Measurements from ENCODE around the gene DOC2B. TPM values are rescaled to one million over a fixed set of nuclear protein-coding genes. Genes with fewer than 3 reads are reported as not detected.

The DOC2B gene
- total RNA-seq, 1 donor, result 0.10 TPM

DNA sequence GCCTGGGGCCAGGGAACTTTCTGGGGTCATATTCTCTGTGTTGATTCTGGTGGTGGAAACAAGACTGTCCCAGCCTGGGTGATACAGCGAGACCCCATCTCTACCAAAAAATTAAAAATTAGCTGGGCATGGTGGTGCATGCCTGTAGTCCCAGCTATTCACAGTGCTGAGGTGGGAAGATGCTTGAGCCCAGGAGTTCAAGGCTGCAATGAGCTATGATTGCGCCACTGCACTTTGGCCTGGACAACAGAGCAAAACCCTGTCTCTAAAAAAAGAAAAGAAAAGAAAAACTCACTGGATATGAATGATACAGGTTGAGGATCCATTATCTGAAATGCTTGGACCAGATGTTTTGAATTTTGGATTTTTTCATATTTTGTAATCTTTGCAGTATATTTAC, 30.4 kb downstream of the DOC2B start:
- no peaks in the 10 kb centered on the region for H3K4me1 ChIP-seq (ENCODE audit: insufficient read depth, low read length)
- no peak overlapping the region for H3K4me3 ChIP-seq (ENCODE audit: low read length)
- H3K9me3 ChIP-seq (ENCODE audit: low read depth, low read length), result no peaks in the 10 kb centered on the region
- H3K27me3 ChIP-seq (ENCODE audit: insufficient read depth, low read length), result no peaks in the 10 kb centered on the region

DNA sequence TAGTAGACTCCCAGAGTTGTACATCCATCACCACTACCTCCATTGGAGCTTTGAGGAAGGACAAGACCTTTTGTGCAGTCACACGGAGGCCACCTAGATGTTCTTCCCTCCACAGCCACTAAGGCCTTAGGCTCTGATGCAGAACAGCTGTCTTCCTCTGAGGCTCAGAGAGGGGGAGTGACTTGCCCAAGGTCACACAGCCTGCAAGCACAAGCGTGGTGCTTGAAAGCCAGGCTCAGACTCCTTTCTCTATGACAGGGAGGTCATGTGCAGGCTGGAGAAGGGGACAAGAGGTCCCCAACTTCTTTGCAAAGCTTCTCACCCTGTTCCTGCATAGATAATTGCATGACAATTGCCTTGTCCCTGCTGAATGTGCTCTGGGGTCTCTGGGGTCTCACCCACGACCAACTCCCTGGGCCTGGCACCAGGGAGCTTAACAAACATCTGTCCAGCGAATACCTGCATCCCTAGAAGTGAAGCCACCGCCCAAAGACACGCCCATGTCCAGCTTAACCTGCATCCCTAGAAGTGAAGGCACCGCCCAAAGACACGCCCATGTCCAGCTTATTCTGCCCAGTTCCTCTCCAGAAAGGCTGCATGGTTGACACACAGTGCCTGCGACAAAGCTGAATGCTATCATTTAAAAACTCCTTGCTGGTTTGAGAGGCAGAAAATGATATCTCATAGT, 31.4 kb downstream of the DOC2B start:
- Histone ChIP-seq H3K4me1 (ENCODE audit: insufficient read depth, low read length) (no peaks in the 10 kb centered on the region), H3K27me3 (ENCODE audit: insufficient read depth, low read length) (no peaks in the 10 kb centered on the region), H3K4me3 (ENCODE audit: low read length) (no peak overlapping the region), H3K9me3 (ENCODE audit: low read depth, low read length) (no peaks in the 10 kb centered on the region)

GRCh38 chr17:149231-149630, 32.2 kb downstream of the DOC2B start:
- H3K27me3 ChIP-seq (ENCODE audit: insufficient read depth, low read length), result no peaks in the 10 kb centered on the region
- no peaks in the 10 kb centered on the region for H3K9me3 ChIP-seq (ENCODE audit: low read depth, low read length)
- H3K4me3 ChIP-seq (ENCODE audit: low read length), result no peak overlapping the region
- H3K4me1 ChIP-seq (ENCODE audit: insufficient read depth, low read length), result no peaks in the 10 kb centered on the region

GRCh38 chr17:148757-149156, 32.7 kb downstream of the DOC2B start:
- H3K4me3 ChIP-seq (ENCODE audit: low read length), result no peak overlapping the region
- H3K4me1 ChIP-seq (ENCODE audit: insufficient read depth, low read length), result no peaks in the 10 kb centered on the region
- no peaks in the 10 kb centered on the region for H3K27me3 ChIP-seq (ENCODE audit: insufficient read depth, low read length)
- no peaks in the 10 kb centered on the region for H3K9me3 ChIP-seq (ENCODE audit: low read depth, low read length)

DNA sequence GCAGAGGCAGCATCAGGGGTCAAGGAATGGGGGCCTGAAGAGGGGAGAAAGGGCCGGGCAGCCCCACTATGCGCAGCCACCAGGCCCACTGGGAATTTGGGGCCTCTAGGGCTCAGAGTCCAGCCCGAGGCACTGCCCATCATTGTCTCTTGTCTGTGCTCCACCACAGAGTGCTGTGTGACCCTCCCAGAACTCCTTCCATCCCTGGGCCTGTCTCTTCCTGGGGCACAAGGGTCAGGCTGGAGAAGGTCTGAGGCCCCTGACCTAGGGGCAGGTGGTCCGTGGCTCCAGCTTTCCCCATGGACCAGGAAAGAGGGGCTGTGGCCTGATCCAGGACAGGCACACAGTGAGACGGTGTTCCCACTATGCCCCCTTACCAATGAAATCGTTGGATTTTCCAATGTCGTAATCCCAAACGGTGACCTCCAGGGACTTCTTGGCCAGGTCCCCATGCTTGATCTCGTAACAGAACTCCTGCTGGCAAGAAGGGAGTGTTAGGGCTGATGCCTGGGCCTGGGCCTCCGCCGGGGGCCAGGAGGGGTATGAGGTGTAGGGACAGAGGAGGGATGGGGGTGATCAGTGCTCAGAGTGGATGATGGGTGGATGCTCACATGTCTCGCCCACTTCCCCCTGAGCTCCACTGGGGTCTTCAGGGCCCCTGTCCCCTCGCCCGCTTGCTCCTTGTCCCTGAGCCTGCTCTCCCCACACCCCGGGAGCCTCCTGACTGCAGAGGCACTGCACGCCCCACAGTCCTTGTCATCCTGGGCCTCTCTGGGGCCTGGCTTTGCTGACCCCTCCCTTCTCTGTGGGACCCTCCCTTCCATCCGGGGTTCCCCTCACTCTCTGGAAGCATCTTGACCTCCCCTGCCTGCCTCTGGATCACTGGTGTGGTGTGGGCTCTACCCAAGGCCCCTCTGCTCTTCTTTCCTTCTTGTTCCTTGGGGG, 33.4 kb downstream of the DOC2B start:
- H3K27me3 ChIP-seq (ENCODE audit: insufficient read depth, low read length), result no peaks in the 10 kb centered on the region
- H3K4me3 ChIP-seq (ENCODE audit: low read length), result no peak overlapping the region
- H3K4me1 ChIP-seq (ENCODE audit: insufficient read depth, low read length), result no peaks in the 10 kb centered on the region
- no peaks in the 10 kb centered on the region for H3K9me3 ChIP-seq (ENCODE audit: low read depth, low read length)

DNA sequence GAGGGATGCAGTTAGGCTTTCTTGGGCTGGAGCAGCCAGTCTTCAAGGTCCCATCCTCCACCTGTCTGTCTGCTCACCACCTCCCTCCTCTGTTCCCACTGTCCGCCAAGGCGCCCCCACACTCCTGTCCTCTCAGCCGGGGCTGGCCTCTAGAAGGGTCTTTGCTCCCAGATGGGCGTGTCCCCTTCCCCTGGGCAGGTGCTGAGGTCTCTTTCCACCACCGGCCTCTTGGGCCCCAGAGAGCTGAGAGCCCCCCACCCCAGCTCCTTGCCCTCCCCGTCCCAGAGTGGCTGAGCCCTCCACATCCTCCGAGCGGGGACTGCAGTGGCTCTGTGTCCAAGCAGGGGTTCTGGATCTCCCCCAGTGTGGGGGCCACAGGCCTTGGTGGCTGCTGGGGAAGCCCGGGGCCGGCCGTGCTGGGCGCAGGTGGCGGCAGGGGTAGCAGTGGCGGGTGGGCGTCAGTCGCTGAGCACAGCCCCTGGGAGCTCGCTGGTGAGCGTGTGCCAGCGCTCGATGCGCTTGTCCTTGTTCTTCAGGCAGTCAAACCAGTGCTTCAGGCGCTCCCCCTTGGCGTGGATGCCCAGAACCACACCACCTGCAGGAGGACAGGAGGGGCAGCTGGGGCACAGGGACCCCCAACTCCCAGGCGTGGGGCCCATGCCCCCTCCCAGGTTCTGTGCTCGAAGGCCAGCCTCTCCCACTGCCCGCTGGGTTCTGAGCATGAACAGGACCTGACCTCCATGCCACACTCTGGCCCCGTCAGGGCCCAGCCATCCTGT, 34.3 kb downstream of the DOC2B start:
- Histone ChIP-seq H3K4me1 (ENCODE audit: insufficient read depth, low read length) (no peaks in the 10 kb centered on the region), H3K9me3 (ENCODE audit: low read depth, low read length) (no peaks in the 10 kb centered on the region)

GRCh38 chr17:146546-146945, 34.9 kb downstream of the DOC2B start:
- H3K4me3 ChIP-seq (ENCODE audit: low read length), result no peak overlapping the region
- no peaks in the 10 kb centered on the region for H3K27me3 ChIP-seq (ENCODE audit: insufficient read depth, low read length)
- H3K4me1 ChIP-seq (ENCODE audit: insufficient read depth, low read length), result no peaks in the 10 kb centered on the region
- H3K9me3 ChIP-seq (ENCODE audit: low read depth, low read length), result no peaks in the 10 kb centered on the region

More for the DNA sequence above, 34.3 kb downstream of the DOC2B start:
- H3K4me3 ChIP-seq (ENCODE audit: low read length), result no peak overlapping the region
- no peaks in the 10 kb centered on the region for H3K27me3 ChIP-seq (ENCODE audit: insufficient read depth, low read length)

GRCh38 chr17:145671-146541, 35.5 kb downstream of the DOC2B start:
- H3K4me1 ChIP-seq (ENCODE audit: insufficient read depth, low read length), result no peaks in the 10 kb centered on the region
- H3K27me3 ChIP-seq (ENCODE audit: insufficient read depth, low read length), result no peaks in the 10 kb centered on the region
- no peak overlapping the region for H3K4me3 ChIP-seq (ENCODE audit: low read length)
- H3K9me3 ChIP-seq (ENCODE audit: low read depth, low read length), result no peaks in the 10 kb centered on the region

DNA sequence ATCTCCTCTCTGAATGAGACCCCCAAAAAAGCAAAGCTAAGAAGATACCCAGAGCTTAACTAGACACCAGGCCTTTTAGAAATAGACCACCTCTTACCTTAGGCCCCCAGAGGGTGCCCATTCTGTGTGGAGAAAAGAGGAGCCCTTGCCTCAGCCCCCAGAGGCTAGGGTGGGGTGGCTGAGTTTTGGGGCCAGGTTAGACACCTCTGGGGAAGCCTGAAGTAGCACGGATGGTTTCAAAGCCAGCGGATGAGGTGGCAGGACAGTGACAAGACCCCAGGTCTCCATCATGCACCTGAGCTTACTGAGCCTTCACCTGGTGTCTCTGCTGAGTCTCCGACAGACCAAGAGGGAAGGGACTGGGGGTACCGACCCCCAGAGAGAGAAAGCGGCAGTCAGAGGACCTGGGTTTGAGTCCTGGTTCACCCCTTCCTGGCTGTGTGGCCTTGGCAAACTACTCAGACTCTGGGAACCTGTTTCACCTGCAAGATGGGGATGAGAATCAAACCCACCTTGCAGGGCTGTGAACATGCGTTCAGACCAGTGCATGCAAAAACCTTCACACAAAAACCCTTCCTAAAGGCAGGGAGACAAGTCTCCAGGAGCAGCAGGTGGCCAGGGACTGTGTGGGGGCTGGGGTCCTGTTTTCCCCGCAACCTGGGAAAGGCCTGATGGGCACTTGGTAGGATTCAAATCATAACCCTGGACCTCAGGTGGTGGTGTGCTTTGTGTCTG, 36.3 kb downstream of the DOC2B start:
- H3K4me3 ChIP-seq (ENCODE audit: low read length), result no peak overlapping the region
- H3K9me3 ChIP-seq (ENCODE audit: low read depth, low read length), result no peaks in the 10 kb centered on the region
- H3K4me1 ChIP-seq (ENCODE audit: insufficient read depth, low read length), result no peaks in the 10 kb centered on the region
- no peaks in the 10 kb centered on the region for H3K27me3 ChIP-seq (ENCODE audit: insufficient read depth, low read length)

- Histone ChIP-seq H3K27me3 (ENCODE audit: insufficient read depth, low read length) (no peaks in the 10 kb centered on the region), H3K4me3 (ENCODE audit: low read length) (no peak overlapping the region), H3K9me3 (ENCODE audit: low read depth, low read length) (no peaks in the 10 kb centered on the region), H3K4me1 (ENCODE audit: insufficient read depth, low read length) (no peaks in the 10 kb centered on the region)
These were observed 37.6 kb downstream of the DOC2B start for GRCh38 chr17:143785-144281.

GRCh38 chr17:142876-143784, 38.3 kb downstream of the DOC2B start:
- Histone ChIP-seq H3K4me3 (ENCODE audit: low read length) (no peak overlapping the region), H3K9me3 (ENCODE audit: low read depth, low read length) (no peaks in the 10 kb centered on the region), H3K4me1 (ENCODE audit: insufficient read depth, low read length) (no peaks in the 10 kb centered on the region), H3K27me3 (ENCODE audit: insufficient read depth, low read length) (no peaks in the 10 kb centered on the region)

DNA sequence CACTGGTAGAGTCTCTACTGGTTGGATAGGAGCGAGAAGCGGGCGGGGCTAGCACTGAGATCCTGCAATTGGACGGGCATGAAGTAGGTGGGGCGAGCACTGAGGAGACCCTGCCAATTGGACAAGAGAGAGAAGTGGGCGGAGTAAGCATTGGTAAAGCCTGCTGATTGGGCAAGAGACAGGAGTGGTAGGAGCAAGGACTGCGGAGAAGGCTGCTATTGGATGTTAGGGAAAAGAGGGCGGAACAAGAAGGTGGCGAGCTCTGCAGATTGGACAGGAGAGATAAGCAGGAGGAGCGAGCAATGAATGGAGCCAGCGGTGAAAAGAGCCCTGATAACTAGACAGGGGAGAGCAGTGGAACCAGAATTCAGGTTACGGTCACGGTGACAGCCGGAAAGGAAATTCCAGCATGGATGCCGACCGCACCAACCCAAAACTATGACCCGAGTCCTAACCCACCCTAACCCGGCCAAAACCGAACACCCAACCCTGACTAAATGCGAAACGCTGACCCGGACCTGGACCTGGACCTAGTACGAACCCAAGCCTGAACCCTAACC, 39.3 kb downstream of the DOC2B start:
- no peaks in the 10 kb centered on the region for H3K27me3 ChIP-seq (ENCODE audit: insufficient read depth, low read length)
- no peaks in the 10 kb centered on the region for H3K4me1 ChIP-seq (ENCODE audit: insufficient read depth, low read length)
- H3K4me3 ChIP-seq (ENCODE audit: low read length), result no peak overlapping the region
- H3K9me3 ChIP-seq (ENCODE audit: low read depth, low read length), result no peaks in the 10 kb centered on the region

All from mononuclear cell (primary cell).